Activated CD8-positive, alpha-beta T cell treated with anti-CD3 and anti-CD28 coated beads for 36 hours (primary cell): ENCODE measurements around the gene PA2G4. TPM values are rescaled to one million over a fixed set of nuclear protein-coding genes. Genes with fewer than 3 reads are reported as not detected.

Experiments used
- ATAC-seq: fragments of 200-7000 bp; cut with Tn5 transposase; one replicate; pipeline ENCODE4 v1.10.0; 2021; ENCODE audit warnings: mild to moderate bottlenecking, moderate library complexity
- CTCF ChIA-PET: fragments of 350-600 bp; sonication (Branson Sonifier 250); formaldehyde crosslinking; loops from one replicate; lab custom pipeline; 2021; ENCODE audit warnings: antibody characterized with exemption; lab: Charles Lee
- POLR2A ChIA-PET: fragments of 350-600 bp; sonication (Branson Sonifier 250); formaldehyde crosslinking; loops from one replicate; lab custom pipeline; 2021; ENCODE audit warnings: antibody characterized with exemption; lab: Charles Lee
- DNase-seq: peaks from one replicate; pipeline ENCODE4 v3.0.0-alpha.2; 2020
- H3K27ac Mint-ChIP-seq: one replicate; pipeline ENCODE4 v1.8.0; 2021; ENCODE audit warnings: mild to moderate bottlenecking, mixed read lengths
- H3K27me3 Mint-ChIP-seq: one replicate; pipeline ENCODE4 v1.8.0; 2021; ENCODE audit warnings: mixed read lengths
- H3K36me3 Mint-ChIP-seq: one replicate; pipeline ENCODE4 v1.8.0; 2021; ENCODE audit warnings: low read depth, mixed read lengths
- H3K4me1 Mint-ChIP-seq: one replicate; pipeline ENCODE4 v1.8.0; 2021; ENCODE audit warnings: low read depth, mixed read lengths
- H3K4me3 Mint-ChIP-seq: one replicate; pipeline ENCODE4 v1.8.0; 2021; ENCODE audit warnings: mild to moderate bottlenecking, moderate library complexity, mixed read lengths
- H3K9me3 Mint-ChIP-seq: one replicate; pipeline ENCODE4 v1.8.0; 2021; ENCODE audit warnings: mixed read lengths
- CTCF ChIP-seq: fragments of 200-600 bp; IDR thresholded peaks from one replicate; pipeline ENCODE4 v1.8.0; 2022; ENCODE audit warnings: antibody characterized with exemption, mild to moderate bottlenecking
- intact Hi-C: fragments of 100-400 bp; cut with micrococcal nuclease; formaldehyde crosslinking; loops from one replicate; pipeline ENCODE4 v1.10.0; 2022
- total RNA-seq, 2 experiments: library from RNA; stranded (reverse); gene quantifications; one replicate each; pipeline ENCODE4 v1.2.3, GENCODE V29; 2021

PA2G4 gene
- total RNA-seq, 2 experiments from 2014 or later, result 447 to 455 TPM

- intact Hi-C loops, result loop anchor here (2.0 to 10.0 kb wide), 2 partner anchors 29 to 125 kb away; partner anchors contain the start of genes ANKRD52 and MYL6
- ATAC-seq (no peak), DNase-seq (no peak)
- ChIA-PET POLR2A (interaction anchor here (0.6 to 5.7 kb wide), 14 partner anchors 8 to 65 kb away, joined by 3 to 75 read pairs (median 4); partner anchors contain the start of genes MYL6B, PA2G4, RPL41 and ZC3H10), CTCF (interaction anchor here (1.4 to 9.5 kb wide), 5 partner anchors 11 to 59 kb away, joined by 7 to 110 read pairs (median 9); partner anchors contain the start of genes MYL6B, RPL41, SMARCC2 and ZC3H10)
- peak overlapping the region; percentile 84 for H3K4me3 Mint-ChIP-seq
- peak overlapping the region; percentile 93 for H3K27ac Mint-ChIP-seq
- peaks cover 47% of the 10 kb centered on the region for H3K36me3 Mint-ChIP-seq
- H3K27me3 Mint-ChIP-seq, result no peaks in the 10 kb centered on the region
- H3K4me1 Mint-ChIP-seq, result peaks cover 59% of the 10 kb centered on the region
- TF ChIP-seq CTCF, result no peak
- no peaks in the 10 kb centered on the region for H3K9me3 Mint-ChIP-seq
Observed at GRCh38 chr12:56129942-56130495, 25.7 kb downstream of the PA2G4 start.

- CTCF ChIA-PET, result interaction anchor here (1.4 to 6.4 kb wide), 2 partner anchors 13 to 21 kb away, joined by 7 to 57 read pairs; partner anchors contain the start of genes MYL6B, RPL41 and ZC3H10
- POLR2A ChIA-PET, result interaction anchor here (0.6 to 5.7 kb wide), 8 partner anchors 9 to 64 kb away, joined by 3 to 75 read pairs (median 5); partner anchors contain the start of genes MYL6B, RPL41 and ZC3H10
- intact Hi-C loops, result no loop called here
- Mint-ChIP-seq H3K36me3 (peaks cover 52% of the 10 kb centered on the region), H3K4me3 (peak overlapping the region; percentile 84), H3K9me3 (no peaks in the 10 kb centered on the region), H3K27ac (peak overlapping the region; percentile 93), H3K4me1 (peaks cover 59% of the 10 kb centered on the region), H3K27me3 (no peaks in the 10 kb centered on the region)
- no peak for ATAC-seq
- no peak for DNase-seq
- TF ChIP-seq CTCF, result no peak
Observed at GRCh38 chr12:56130876-56131275, 26.5 kb downstream of the PA2G4 start.

- H3K27ac Mint-ChIP-seq, result no peak overlapping the region
- TF ChIP-seq CTCF, result no peak
- H3K36me3 Mint-ChIP-seq, result peaks cover 85% of the 10 kb centered on the region
- ChIA-PET CTCF (interaction anchor here (4.1 kb wide), 1 partner anchor 8 kb away, joined by 18 read pairs; the partner anchor contains the start of gene ESYT1), POLR2A (interaction anchor here (0.9 to 1.3 kb wide), 3 partner anchors 10 to 17 kb away, joined by 3 to 4 read pairs (median 3); no protein-coding TSS in a partner anchor)
- intact Hi-C loops, result no loop called here
- peaks cover 66% of the 10 kb centered on the region for H3K4me1 Mint-ChIP-seq
- H3K27me3 Mint-ChIP-seq, result no peaks in the 10 kb centered on the region
- H3K4me3 Mint-ChIP-seq, result no peak overlapping the region
- DNase-seq (no peak), ATAC-seq (no peak)
- H3K9me3 Mint-ChIP-seq, result no peaks in the 10 kb centered on the region
Observed at GRCh38 chr12:56134897-56135296, 30.5 kb downstream of the PA2G4 start.

GRCh38 chr12:56137853-56138571 lies 33.7 kb downstream of the PA2G4 start:
- intact Hi-C loops, result no loop called here
- peaks cover 59% of the 10 kb centered on the region for H3K4me1 Mint-ChIP-seq
- no peak for TF ChIP-seq CTCF
- H3K36me3 Mint-ChIP-seq, result peaks cover 81% of the 10 kb centered on the region
- POLR2A ChIA-PET, result interaction anchor here (0.6 to 2.6 kb wide), 12 partner anchors 9 to 196 kb away, joined by 3 to 12 read pairs (median 4); partner anchors contain the start of genes ESYT1, MYL6, MYL6B and PAN2
- no peaks in the 10 kb centered on the region for H3K9me3 Mint-ChIP-seq
- CTCF ChIA-PET, result interaction anchor here (0.7 to 4.1 kb wide), 7 partner anchors 11 to 326 kb away, joined by 3 to 20 read pairs (median 4); partner anchors contain the start of genes ESYT1 and MYL6B
- peak; percentile 15 for ATAC-seq
- peak overlapping the region; percentile 71 for H3K27ac Mint-ChIP-seq
- H3K4me3 Mint-ChIP-seq, result no peak overlapping the region
- no peaks in the 10 kb centered on the region for H3K27me3 Mint-ChIP-seq
- no peak for DNase-seq
